Liver (tissue), 3 donors: Measurements from ENCODE around the gene GOLT1B.

ENCODE experiments used
- ATF3 ChIP-seq: IDR thresholded peaks from 2 replicates; pipeline ENCODE4 v1.6.1; 2016; ENCODE audit warnings: antibody characterized with exemption
- CTCF ChIP-seq: fragments of 150-350 bp; IDR thresholded peaks from 2 replicates; pipeline ENCODE4 v1.5.1; 2017; ENCODE audit warnings: improper control_type of control experiment, low read depth, low read length; ENCODE audit not compliant: missing input control
- EGR1 ChIP-seq, 2 donors: IDR thresholded peaks; 2 replicates each; pipeline ENCODE4 v1.6.1; 2016 to 2018; ENCODE audit warnings: antibody characterized with exemption in 2 of 2, low read depth in 2 of 2
- GABPA ChIP-seq, 2 donors: IDR thresholded peaks in 1 of 2; conservative IDR thresholded peaks in 1 of 2; 2 replicates each; pipeline ENCODE4 v1.6.1; 2016; ENCODE audit warnings: antibody characterized with exemption in 2 of 2, mild to moderate bottlenecking in 1 of 2, moderate library complexity in 1 of 2
- RAD21 ChIP-seq, 2 donors: IDR thresholded peaks; 2 replicates each; pipeline ENCODE4 v1.6.1; 2016; ENCODE audit warnings: antibody characterized with exemption in 2 of 2, mild to moderate bottlenecking in 2 of 2
- REST ChIP-seq: IDR thresholded peaks from 2 replicates; pipeline ENCODE4 v1.6.1; 2016; ENCODE audit warnings: antibody characterized with exemption, mild to moderate bottlenecking
- TAF1 ChIP-seq: conservative IDR thresholded peaks from 2 replicates; pipeline ENCODE4 v1.6.1; 2016; ENCODE audit warnings: antibody characterized with exemption, mild to moderate bottlenecking
- TF ChIP-seq, protein P1 (sequence below): IDR thresholded peaks from 2 replicates; pipeline ENCODE4 v1.6.1; 2016; ENCODE audit warnings: antibody characterized with exemption
- donor health status: healthy.
- donor health status: healthy.

- TF ChIP-seq, protein P1, sequence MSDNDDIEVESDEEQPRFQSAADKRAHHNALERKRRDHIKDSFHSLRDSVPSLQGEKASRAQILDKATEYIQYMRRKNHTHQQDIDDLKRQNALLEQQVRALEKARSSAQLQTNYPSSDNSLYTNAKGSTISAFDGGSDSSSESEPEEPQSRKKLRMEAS, result no peak
- TF ChIP-seq CTCF, result no peak
- no peak for TF ChIP-seq REST
- TF ChIP-seq ATF3, result no peak
- no peak for TF ChIP-seq GABPA (IDR thresholded peaks at IDR 0.05 in 1 of 2, conservative IDR thresholded peaks at IDR 0.05 in 1 of 2)
- TF ChIP-seq TAF1, result no peak
- TF ChIP-seq EGR1 (IDR thresholded peaks at IDR 0.05; ENCODE audit: low read depth in 2 of 2), result no peak
- no peak for TF ChIP-seq RAD21 (IDR thresholded peaks at IDR 0.05)
Measured at GRCh38 chr12:21478756-21479455, 22.7 kb upstream of the GOLT1B start.
